DMS 273 (cell line): ENCODE results near the gene PSMG4.

ENCODE experiments used
- DNase-seq: peaks from one replicate; lab custom pipeline; 2025; ENCODE audit not compliant: unreplicated experiment; lab: John Stamatoyannopoulos, UW

The PSMG4 gene

DNA sequence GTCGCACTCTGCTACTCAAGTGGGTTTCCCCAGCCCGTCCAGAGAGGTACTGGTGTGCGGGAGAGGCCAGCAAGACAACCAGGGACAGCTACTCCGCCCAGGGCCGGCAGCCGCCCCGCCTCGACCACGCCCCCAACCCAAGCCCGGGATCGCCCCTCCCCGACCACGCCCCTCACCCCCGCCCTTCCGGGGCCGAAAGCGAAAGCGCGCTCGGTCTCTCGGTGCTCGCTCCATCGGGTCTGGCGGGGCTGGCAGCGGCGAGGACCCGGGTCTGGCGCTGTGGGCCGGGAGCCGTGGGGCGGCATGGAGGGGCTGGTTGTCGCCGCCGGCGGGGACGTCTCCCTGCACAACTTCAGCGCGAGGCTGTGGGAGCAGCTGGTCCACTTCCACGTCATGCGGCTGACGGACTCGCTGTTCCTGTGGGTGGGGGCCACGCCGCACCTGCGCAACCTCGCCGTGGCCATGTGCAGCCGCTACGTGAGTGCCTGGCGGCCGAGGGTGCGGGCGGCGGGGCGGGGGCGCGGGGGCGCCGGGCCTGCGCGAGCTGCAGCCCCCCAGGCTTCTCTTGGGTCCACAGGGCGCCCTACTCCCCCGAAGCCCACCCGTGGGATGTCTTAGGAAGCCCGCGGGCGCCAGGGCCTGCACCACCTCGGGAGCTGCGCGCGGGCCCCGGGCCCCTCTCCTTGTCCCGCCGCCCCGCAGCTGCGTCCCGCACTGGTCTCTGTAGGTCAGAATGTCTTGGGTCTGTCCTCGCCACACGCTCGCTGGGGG is at the start of gene PSMG4:
Gene PSMG4 (plus strand): TSS at position 228 of the 771 bp plus-strand sequence. CDS start 76 bp downstream, at position 304.
- DNase-seq: peak; percentile 94

DNA sequence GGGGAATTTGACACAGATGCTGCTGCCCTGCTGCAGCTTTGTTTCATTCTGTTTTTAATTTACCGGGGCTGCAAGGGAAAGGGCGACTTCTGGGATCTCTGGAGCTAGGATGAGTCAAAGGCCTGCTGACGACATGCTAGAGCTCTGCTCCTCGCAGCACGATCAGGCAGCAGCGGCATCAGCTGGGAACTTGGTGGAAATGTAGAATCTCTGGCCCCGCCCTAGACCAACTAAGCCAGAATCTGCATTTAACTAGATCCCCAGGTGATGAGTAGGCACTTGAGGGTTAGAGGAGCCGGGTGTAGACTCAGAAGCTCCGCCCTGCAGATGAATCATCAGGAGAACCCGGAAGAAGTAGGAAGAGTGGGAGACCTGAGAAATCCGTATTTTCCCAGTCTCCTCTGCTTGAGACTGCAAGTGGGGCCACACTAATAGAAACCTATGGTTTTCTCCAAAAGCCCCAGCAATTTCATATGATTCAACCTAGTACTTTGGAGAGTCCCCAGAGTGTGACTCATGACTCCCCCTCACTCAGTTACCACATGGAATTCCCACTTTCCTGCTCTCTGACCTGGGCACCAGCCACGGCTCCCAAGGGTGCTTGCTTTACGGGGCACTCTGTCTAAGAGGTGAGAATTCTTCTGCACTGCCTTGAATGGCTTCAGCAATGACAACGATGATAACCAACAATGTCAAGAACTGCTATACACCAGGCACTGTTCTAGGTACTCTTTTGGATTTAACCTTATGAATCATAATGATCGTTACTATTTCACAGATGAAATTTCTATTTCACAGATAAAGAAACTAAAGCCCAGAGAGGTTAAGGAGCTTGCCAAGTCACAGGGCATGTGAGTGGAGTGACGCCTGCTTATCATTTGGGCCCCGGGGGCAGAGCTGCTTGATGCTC is 49.4 kb upstream of the PSMG4 start:
- DNase-seq: peak; percentile 66

DNA sequence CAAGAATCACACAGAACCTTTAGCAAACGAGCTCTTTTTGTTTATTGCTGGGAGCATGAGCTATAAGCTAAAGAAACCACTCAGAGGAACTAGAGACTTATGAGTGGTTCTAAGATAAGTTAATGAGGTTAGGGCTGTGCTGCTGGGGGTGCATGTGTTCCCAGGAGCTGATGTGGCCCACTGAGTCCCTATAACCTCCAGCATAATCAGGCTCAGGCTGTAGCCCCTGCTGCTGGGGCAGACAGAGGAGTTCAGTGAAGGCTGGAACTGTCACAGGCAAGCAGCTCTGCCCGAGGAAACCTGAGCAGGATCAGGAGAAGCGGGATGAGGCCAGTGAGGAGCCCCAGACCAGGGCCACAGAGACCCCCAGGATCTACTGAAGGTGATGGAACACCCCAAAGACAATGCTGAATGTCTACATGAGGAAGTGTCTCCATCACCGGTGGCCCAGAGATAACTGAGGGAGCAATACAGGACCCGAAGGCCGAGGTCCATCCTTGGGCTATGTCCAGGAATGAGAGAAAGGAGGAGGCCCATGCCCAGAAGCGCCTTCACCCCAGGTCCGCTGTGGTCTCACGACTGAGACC is 48.6 kb upstream of the PSMG4 start:
- DNase-seq: no peak

GRCh38 chr6:3211681-3212080 is 47.1 kb upstream of the PSMG4 start:
- DNase-seq: no peak

DNA sequence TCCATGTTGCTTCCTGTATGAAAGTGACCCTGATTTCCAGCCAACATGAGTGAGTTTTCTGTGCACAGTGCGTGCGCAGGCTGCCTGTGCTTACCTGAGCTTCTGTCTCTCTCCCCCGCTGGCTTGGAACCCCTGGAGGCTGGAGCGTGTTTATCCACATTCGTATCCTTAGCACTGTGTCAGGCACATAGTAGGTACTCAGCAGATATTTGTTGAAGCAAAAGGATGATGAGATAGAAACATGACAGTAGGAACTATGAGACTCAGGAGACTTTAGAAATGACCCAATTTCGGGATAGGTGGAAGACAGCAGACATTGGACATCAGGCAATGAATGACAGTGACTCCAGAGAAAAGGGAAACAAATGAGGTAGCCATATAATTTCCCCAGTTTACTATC is 46.5 kb upstream of the PSMG4 start:
- DNase-seq: no peak

DNA sequence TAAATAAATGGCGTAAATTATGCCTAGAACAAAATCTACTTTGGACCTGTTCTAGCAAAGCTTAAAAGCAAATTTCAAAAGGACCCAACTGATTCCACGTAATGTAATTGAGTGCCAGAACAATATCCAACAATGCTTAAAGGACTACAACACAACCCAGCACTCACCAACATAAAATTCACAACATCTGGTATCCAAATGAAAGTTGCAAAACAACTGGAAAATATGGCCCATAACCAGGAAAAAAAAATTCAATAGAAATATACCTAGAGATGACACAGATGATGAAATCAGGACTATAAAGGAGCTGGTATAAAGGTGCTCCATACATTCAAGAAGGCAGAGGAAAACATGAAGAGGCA is 45.4 kb upstream of the PSMG4 start:
- DNase-seq: no peak

- DNase-seq: no peak
Observed at GRCh38 chr6:3214898-3215297, 43.8 kb upstream of the PSMG4 start.

DNA sequence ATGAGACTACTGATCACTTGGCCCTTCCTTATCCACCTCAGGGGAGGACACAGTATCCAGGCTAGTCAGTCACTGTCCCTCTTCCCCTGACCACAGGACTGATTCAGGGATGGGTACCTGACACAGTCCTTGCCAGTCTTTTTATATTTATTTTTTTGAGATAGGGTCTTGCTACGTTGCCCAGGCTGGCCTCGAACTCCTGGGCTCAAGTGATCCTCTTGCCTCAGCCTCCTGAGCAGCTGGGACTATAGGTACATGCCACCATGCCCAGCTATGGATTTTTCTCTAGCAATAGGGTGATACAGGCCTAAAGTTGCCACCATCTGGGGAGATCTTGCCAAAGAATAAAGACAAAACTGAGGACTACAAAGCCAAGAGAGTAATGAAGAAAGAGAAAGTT is 41.5 kb upstream of the PSMG4 start:
- no peak for DNase-seq

GRCh38 chr6:3218266-3218665 is 40.5 kb upstream of the PSMG4 start:
- DNase-seq: no peak

DNA sequence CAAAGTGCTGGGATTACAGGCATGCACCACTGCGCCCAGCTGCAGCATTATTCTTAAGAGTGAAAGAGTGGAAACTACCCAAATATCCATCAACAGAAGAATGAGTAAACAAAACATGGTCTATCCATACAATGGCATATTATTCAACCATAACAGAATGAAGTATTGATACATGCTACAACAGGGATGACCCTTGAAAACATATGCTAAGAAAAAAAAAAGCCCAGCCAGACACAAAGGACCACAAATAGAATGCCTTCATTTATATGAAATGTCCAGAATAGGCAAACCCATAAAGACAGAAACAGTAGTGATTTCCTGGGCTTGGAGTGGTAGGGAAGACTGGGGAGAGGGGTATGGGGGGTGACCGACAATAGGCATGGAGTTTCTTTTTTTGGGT is 38.4 kb upstream of the PSMG4 start:
- no peak for DNase-seq

- no peak for DNase-seq
Observed at GRCh38 chr6:3221578-3221977, 37.2 kb upstream of the PSMG4 start.

- peak; percentile 55 for DNase-seq
Observed at GRCh38 chr6:3222506-3223038, 36.2 kb upstream of the PSMG4 start.

DNA sequence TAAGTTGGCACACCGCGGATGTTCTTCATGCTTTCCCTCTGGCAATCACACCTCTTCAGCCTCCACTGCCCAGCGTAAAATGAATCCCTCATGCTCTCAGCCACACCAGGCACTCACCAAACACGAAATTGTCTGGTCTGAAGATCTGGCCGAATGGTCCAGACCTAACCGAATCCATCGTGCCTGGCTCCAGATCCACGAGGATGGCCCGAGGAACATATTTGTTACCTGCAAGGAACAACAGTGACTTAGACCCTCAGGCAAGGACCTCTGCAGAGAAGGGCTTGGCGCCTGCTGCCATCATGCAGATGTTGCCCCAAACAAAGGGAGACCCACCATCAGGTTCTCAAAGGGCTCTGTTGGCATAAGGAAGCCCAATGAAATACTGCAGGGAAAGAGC is 32.7 kb upstream of the PSMG4 start:
- DNase-seq: no peak

DNA sequence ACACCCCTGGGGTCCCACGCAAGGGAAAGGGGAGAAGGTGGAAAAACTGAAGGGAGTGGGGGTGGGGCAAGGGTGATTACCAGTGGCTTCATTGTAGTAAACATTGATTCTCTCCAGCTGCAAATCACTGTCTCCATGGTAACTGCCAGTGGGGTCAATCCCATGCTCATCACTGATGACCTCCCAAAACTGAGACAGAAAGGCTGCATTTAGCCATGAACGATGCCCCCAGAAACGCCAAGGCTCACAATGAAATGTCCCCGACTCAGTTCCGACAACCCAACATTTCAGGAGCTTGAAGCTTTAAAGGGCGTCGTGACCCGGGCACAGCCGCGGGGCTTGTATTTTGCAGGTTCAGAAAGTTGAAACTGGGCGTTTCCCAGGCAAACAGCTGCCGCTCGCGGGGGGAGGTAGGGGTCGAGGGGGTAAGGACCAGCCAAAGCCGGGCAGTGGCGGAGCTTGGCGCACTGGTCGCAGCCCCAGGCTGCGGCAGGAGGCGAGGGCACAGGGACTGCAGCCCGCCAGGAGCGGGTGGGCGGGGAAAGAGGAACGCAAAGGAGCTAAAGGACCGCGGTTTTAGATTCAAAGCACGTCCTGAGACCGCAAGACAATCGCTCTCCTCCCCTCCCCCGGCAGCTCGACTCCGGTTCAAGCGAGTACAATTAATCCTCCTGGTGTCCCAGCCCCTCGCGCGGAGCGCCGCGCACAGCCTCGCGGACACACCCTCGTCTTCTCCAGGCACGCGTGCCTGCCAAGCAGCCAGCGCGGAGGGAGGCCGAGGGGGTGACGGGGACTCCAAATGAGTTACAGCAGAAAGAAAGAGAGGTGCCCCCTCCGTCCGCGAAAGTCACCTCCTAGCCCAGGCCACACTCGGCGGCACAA is 32.0 kb upstream of the PSMG4 start:
- peak; percentile 75 for DNase-seq

- DNase-seq: peak; percentile 91
Observed at GRCh38 chr6:3227363-3228045, 31.2 kb upstream of the PSMG4 start, which contains the start of gene TUBB2B. Gene TUBB2B, minus strand, starts transcription at chr6:3227653. Its CDS starts 110 bp downstream, at chr6:3227543.

DNA sequence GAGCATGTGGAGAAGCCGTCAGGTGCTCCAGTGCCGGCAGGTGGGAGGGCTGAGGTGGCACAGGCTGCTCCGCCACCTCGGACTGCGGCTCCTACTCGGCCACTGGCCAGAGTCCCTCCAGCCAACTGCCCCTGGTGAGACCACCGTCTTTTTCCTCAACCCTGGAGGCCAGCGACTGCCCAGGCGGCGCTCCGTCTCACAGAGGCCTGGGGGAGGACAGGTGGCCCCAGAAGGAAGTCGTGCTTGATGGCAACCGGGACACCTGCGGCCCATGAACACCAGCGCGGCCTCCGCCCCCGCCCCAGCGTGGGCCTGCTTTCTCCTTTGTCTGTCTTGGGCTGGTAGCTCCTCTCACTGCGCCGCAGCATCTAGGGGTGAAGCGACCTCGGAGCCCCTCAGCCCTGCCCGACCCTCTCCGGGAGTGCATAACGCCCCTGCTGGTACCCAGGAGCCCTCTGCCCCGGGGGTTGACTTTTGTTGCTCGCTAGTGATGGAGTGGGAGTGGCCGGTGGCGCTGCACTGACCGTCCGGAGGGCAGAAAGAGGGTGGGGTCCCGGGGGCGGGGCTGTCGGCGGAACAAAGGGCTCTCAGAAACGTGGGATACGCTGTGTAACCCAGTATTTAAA is 30.6 kb upstream of the PSMG4 start:
- peak; percentile 58 for DNase-seq

- DNase-seq: peak; percentile 48
Observed at GRCh38 chr6:3228771-3229565, 29.8 kb upstream of the PSMG4 start.

GRCh38 chr6:3229566-3230178 is 29.1 kb upstream of the PSMG4 start:
- DNase-seq: peak; percentile 60
